ENCODE results near the gene LDLRAD3. TPM values are rescaled to one million over a fixed set of nuclear protein-coding genes. Genes with fewer than 3 reads are reported as not detected.

The LDLRAD3 gene
- polyA plus RNA-seq, 1 of the 3 experiments (the other 2 are of a cell fraction), result 10.6 TPM

DNA sequence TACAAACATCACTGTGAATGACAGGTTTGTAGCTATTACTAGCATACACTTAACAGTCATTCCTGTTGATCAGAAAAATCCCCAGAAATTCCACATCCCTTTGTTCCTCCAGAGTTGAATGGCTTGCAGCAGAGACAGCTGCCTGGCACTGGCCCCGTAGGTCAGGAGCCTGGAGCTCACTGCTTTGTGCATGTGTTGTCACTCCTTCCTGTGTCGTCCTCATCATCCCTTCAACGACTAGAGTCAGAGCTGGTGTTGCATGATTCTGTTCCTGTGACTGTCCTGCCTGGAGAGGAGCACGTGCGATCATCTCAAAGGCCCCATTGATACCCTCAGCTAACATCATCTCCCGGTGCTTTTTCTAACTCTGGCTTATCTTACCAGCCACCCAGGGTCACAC, 58.3 kb downstream of the LDLRAD3 start:
- 88% methylated on average over 5 of the region's 6 CpGs for WGBS (ENCODE audit: low lambda C conversion rate)
- ChIA-PET POLR2A (no interaction called here), CTCF (interaction anchor here (1.3 to 1.6 kb wide), 2 partner anchors 20 to 40 kb away, joined by 6 read pairs; no protein-coding TSS in a partner anchor)
- H3K9me3 ChIP-seq, result no peaks in the 10 kb centered on the region
- H2AFZ ChIP-seq (ENCODE audit: low read depth), result no peak overlapping the region
- no peak overlapping the region for H3K9ac ChIP-seq
- H3K27me3 ChIP-seq (ENCODE audit: insufficient read depth), result no peaks in the 10 kb centered on the region
- H3K79me2 ChIP-seq (ENCODE audit: insufficient read depth), result peaks cover 24% of the 10 kb centered on the region
- TF ChIP-seq, protein P1, sequence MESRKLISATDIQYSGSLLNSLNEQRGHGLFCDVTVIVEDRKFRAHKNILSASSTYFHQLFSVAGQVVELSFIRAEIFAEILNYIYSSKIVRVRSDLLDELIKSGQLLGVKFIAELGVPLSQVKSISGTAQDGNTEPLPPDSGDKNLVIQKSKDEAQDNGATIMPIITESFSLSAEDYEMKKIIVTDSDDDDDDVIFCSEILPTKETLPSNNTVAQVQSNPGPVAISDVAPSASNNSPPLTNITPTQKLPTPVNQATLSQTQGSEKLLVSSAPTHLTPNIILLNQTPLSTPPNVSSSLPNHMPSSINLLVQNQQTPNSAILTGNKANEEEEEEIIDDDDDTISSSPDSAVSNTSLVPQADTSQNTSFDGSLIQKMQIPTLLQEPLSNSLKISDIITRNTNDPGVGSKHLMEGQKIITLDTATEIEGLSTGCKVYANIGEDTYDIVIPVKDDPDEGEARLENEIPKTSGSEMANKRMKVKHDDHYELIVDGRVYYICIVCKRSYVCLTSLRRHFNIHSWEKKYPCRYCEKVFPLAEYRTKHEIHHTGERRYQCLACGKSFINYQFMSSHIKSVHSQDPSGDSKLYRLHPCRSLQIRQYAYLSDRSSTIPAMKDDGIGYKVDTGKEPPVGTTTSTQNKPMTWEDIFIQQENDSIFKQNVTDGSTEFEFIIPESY (IDR thresholded peaks at IDR 0.05; ENCODE audit: borderline replicate concordance, low read depth), result no peak
- no peak for TF ChIP-seq FOSL2 (IDR thresholded peaks at IDR 0.05; ENCODE audit: borderline replicate concordance, low read depth)
- no peak for TF ChIP-seq JUND (IDR thresholded peaks at IDR 0.05)
- TF ChIP-seq TCF12 (IDR thresholded peaks at IDR 0.05), result no peak
- no peak for TF ChIP-seq GABPA (IDR thresholded peaks at IDR 0.05; ENCODE audit: low read depth)
- TF ChIP-seq, protein P2, sequence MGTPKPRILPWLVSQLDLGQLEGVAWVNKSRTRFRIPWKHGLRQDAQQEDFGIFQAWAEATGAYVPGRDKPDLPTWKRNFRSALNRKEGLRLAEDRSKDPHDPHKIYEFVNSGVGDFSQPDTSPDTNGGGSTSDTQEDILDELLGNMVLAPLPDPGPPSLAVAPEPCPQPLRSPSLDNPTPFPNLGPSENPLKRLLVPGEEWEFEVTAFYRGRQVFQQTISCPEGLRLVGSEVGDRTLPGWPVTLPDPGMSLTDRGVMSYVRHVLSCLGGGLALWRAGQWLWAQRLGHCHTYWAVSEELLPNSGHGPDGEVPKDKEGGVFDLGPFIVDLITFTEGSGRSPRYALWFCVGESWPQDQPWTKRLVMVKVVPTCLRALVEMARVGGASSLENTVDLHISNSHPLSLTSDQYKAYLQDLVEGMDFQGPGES (IDR thresholded peaks at IDR 0.05; ENCODE audit: low read depth, low read length), result no peak
- TF ChIP-seq NRF1 (IDR thresholded peaks at IDR 0.05; ENCODE audit: low read depth, low read length), result no peak
- no peak for TF ChIP-seq FOXJ3 (CRISPR knock-in tag; IDR thresholded peaks at IDR 0.05)
- TF ChIP-seq RFX5 (IDR thresholded peaks at IDR 0.05; ENCODE audit: low read length), result no peak
- TF ChIP-seq MEF2A (IDR thresholded peaks at IDR 0.05; ENCODE audit: borderline replicate concordance, low read depth), result no peak
- TF ChIP-seq ELF1 (IDR thresholded peaks at IDR 0.05), result no peak
- TF ChIP-seq NFIC (IDR thresholded peaks at IDR 0.05; ENCODE audit: borderline replicate concordance), result no peak
- TF ChIP-seq, protein P3, sequence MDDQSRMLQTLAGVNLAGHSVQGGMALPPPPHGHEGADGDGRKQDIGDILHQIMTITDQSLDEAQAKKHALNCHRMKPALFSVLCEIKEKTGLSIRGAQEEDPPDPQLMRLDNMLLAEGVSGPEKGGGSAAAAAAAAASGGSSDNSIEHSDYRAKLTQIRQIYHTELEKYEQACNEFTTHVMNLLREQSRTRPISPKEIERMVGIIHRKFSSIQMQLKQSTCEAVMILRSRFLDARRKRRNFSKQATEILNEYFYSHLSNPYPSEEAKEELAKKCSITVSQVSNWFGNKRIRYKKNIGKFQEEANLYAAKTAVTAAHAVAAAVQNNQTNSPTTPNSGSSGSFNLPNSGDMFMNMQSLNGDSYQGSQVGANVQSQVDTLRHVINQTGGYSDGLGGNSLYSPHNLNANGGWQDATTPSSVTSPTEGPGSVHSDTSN (IDR thresholded peaks at IDR 0.05), result no peak
- TF ChIP-seq, protein P4, sequence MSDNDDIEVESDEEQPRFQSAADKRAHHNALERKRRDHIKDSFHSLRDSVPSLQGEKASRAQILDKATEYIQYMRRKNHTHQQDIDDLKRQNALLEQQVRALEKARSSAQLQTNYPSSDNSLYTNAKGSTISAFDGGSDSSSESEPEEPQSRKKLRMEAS (IDR thresholded peaks at IDR 0.05; ENCODE audit: low read depth), result no peak
- TF ChIP-seq, protein P5, sequence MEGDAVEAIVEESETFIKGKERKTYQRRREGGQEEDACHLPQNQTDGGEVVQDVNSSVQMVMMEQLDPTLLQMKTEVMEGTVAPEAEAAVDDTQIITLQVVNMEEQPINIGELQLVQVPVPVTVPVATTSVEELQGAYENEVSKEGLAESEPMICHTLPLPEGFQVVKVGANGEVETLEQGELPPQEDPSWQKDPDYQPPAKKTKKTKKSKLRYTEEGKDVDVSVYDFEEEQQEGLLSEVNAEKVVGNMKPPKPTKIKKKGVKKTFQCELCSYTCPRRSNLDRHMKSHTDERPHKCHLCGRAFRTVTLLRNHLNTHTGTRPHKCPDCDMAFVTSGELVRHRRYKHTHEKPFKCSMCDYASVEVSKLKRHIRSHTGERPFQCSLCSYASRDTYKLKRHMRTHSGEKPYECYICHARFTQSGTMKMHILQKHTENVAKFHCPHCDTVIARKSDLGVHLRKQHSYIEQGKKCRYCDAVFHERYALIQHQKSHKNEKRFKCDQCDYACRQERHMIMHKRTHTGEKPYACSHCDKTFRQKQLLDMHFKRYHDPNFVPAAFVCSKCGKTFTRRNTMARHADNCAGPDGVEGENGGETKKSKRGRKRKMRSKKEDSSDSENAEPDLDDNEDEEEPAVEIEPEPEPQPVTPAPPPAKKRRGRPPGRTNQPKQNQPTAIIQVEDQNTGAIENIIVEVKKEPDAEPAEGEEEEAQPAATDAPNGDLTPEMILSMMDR (IDR thresholded peaks at IDR 0.05), result no peak
- TF ChIP-seq EZH2phosphoT487 (IDR thresholded peaks at IDR 0.05; ENCODE audit: borderline replicate concordance, low read depth), result no peak
- TF ChIP-seq YY1 (IDR thresholded peaks at IDR 0.05; ENCODE audit: low read depth), result no peak
- TF ChIP-seq, protein P6, sequence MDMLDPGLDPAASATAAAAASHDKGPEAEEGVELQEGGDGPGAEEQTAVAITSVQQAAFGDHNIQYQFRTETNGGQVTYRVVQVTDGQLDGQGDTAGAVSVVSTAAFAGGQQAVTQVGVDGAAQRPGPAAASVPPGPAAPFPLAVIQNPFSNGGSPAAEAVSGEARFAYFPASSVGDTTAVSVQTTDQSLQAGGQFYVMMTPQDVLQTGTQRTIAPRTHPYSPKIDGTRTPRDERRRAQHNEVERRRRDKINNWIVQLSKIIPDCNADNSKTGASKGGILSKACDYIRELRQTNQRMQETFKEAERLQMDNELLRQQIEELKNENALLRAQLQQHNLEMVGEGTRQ (IDR thresholded peaks at IDR 0.05; ENCODE audit: borderline replicate concordance, low read depth, low read length), result no peak
- TF ChIP-seq FOXM1 (IDR thresholded peaks at IDR 0.05; ENCODE audit: low read depth), result no peak
- TF ChIP-seq POLR2AphosphoS5 (IDR thresholded peaks at IDR 0.05; ENCODE audit: low read depth, low read length), result no peak
- no peaks in the 10 kb centered on the region for H4K20me1 ChIP-seq (ENCODE audit: insufficient read depth)
- H3K27ac ChIP-seq (ENCODE audit: low read depth in 2 of 2, low read length in 1 of 2), result no peak overlapping the region
- DNase-seq, result no peak
- peaks cover 9 to 11% of the 10 kb centered on the region in 2 experiments; a peak in 3 of 4 replicates for H3K4me1 ChIP-seq (ENCODE audit: control insufficient read depth in 1 of 2, insufficient read depth in 2 of 2, low read depth in 1 of 2, low read length in 1 of 2)
- no peaks in the 10 kb centered on the region for H3F3A ChIP-seq (replicated peaks; ENCODE audit: insufficient read depth)
- no peak overlapping the region for H3K4me3 ChIP-seq (ENCODE audit: low read depth in 2 of 2, low read length in 1 of 2)
- no peaks in the 10 kb centered on the region for H3K36me3 ChIP-seq (replicated peaks in 1 of 2; ENCODE audit: control insufficient read depth in 1 of 2, insufficient read depth in 2 of 2, low read length in 1 of 2)
- no peak overlapping the region for H3K4me2 ChIP-seq
- no peaks in the 10 kb centered on the region for H3K9me2 ChIP-seq

All from SK-N-SH (cell line).